ENCODE results near the gene SH3TC1.

GRCh38 chr4:8221476-8221875, 22.4 kb downstream of the SH3TC1 start:
- TF ChIP-seq CTCF (IDR thresholded peaks at IDR 0.05; ENCODE audit: low read depth, low read length, poor library complexity, severe bottlenecking), result no peak
- TF ChIP-seq EZH2phosphoT487 (IDR thresholded peaks at IDR 0.05; ENCODE audit: borderline replicate concordance, low read length), result no peak
